Keratinocyte (primary cell): ENCODE results near the gene HOMEZ.

ENCODE experiments used
- EZH2 ChIP-seq: IDR thresholded peaks from one replicate; pipeline ENCODE4 v1.6.1; 2012; ENCODE audit warnings: inconsistent platforms, mild to moderate bottlenecking, low read length, moderate library complexity
- TF ChIP-seq, protein P1 (sequence below), 3 experiments: IDR thresholded peaks in 1 of 3; conservative IDR thresholded peaks in 1 of 3; optimal IDR thresholded peaks in 1 of 3; 2 replicates in 2 of 3; 3 replicates in 1 of 3; pipeline versions ENCODE3 to v1.5.1; 2011; ENCODE audit warnings: low read length in 3 of 3, mild to moderate bottlenecking in 3 of 3, moderate library complexity in 2 of 3, control low read depth in 1 of 3, inconsistent platforms in 1 of 3; ENCODE audit not compliant: insufficient read depth in 2 of 3; ENCODE audit errors: extremely low read depth in 1 of 3

DNA sequence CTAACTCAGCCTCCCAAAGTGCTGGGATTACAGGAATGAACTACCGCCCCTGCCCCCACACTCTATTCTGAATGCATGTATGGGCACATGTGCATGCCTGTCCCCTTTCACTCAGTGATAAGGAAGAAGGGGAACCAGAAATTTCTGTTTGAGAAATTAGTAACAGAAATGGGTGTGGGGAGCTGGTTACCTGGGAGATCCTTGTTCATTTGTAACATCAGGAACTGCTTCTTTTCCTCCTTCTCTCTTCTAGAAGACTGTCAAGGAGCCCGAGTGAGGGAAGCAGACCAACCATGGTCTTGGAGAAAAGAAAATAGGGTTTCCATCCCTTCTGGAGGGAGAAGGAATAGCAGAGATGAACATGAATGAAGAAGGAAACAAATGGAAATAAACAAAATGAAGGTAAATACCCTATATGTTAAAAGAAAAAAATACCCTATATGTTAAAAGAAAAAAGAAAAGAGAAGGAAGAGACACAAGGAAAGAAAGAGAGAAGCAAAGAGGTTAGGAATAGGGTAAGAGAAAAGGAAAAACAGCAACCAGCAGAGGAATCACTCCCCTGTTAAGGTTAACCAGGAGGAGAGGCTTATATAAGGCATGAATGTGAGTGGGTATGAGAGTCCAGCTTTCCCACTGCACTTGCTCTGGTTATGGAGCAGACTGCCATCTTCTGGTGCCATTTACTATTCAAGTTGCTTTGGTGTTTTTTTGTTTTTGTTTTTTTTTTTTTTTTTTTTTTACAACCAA is 13.5 kb upstream of the HOMEZ start:
- TF ChIP-seq, protein P1, sequence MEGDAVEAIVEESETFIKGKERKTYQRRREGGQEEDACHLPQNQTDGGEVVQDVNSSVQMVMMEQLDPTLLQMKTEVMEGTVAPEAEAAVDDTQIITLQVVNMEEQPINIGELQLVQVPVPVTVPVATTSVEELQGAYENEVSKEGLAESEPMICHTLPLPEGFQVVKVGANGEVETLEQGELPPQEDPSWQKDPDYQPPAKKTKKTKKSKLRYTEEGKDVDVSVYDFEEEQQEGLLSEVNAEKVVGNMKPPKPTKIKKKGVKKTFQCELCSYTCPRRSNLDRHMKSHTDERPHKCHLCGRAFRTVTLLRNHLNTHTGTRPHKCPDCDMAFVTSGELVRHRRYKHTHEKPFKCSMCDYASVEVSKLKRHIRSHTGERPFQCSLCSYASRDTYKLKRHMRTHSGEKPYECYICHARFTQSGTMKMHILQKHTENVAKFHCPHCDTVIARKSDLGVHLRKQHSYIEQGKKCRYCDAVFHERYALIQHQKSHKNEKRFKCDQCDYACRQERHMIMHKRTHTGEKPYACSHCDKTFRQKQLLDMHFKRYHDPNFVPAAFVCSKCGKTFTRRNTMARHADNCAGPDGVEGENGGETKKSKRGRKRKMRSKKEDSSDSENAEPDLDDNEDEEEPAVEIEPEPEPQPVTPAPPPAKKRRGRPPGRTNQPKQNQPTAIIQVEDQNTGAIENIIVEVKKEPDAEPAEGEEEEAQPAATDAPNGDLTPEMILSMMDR (optimal IDR thresholded peaks at IDR 0.05 in 1 of 3, IDR thresholded peaks at IDR 0.05 in 1 of 3, conservative IDR thresholded peaks at IDR 0.05 in 1 of 3; ENCODE audit: extremely low read depth in 1 of 3, insufficient read depth in 2 of 3, low read length in 3 of 3) = peak; percentile 22 to 60 (median 39)
- TF ChIP-seq EZH2 = no peak
